GM18519 (cell line): ENCODE results near the gene SMAD6.

Source experiments
- ATAC-seq: cut with Tn5 transposase; IDR thresholded peaks from one replicate; pipeline ENCODE4 v1.9.1; 2021; ENCODE audit warnings: mild to moderate bottlenecking, moderate library complexity; ENCODE audit not compliant: unreplicated experiment, low FRiP score

The SMAD6 gene

DNA sequence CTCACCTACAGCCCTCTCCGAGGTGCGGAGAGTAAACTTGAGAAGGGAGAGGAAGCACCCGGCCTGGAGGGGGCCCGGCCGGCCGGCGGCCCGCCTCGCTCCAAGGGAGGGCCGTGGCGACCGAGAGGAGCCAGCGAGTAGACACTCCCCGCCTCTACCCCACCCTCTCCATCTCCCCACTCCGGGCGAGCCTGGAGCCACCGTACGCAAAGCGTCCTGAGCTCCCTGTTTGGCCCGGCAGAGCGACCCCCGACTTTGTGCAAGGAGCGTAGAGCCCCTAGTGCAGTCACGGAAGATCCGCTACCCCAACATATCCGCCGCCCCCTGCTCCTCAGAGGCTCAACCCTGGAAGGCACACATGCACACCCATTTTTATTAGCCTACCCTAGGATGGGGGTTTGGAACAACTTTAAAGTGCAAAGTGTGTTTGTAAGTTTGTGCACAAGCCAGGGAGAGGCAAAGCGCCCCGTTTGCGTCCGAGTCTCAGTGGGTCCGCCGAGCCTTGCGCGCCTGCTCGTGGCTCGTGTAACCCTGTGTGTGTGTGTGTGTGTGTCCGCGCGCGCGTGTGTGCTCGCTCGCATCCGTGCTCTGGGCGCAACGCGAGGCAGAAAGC, 508 bp upstream of the SMAD6 start:
- no peak for ATAC-seq

DNA sequence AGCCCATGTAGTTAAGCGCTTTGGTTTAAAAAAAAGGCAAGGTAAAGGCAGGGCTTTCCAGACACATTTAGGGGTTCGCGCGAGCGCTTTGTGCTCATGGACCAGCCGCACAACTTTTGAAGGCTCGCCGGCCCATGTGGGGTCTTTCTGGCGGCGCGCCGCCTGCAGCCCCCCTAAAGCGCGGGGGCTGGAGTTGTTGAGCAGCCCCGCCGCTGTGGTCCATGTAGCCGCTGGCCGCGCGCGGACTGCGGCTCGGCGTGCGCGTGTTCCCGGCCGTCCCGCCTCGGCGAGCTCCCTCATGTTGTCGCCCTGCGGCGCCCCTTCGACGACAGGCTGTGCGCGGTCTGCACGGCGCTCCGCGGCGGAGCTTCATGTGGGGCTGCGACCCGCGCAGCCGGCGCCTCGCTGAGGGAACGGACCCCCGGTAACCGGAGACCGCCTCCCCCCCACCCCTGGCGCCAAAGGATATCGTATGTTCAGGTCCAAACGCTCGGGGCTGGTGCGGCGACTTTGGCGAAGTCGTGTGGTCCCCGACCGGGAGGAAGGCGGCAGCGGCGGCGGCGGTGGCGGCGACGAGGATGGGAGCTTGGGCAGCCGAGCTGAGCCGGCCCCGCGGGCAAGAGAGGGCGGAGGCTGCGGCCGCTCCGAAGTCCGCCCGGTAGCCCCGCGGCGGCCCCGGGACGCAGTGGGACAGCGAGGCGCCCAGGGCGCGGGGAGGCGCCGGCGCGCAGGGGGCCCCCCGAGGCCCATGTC, 927 bp downstream of the SMAD6 start:
- ATAC-seq, result no peak

DNA sequence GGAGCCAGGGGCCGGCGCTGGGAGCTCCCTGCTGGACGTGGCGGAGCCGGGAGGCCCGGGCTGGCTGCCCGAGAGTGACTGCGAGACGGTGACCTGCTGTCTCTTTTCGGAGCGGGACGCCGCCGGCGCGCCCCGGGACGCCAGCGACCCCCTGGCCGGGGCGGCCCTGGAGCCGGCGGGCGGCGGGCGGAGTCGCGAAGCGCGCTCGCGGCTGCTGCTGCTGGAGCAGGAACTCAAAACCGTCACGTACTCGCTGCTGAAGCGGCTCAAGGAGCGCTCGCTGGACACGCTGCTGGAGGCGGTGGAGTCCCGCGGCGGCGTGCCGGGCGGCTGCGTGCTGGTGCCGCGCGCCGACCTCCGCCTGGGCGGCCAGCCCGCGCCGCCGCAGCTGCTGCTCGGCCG, 1.5 kb downstream of the SMAD6 start:
- no peak for ATAC-seq

DNA sequence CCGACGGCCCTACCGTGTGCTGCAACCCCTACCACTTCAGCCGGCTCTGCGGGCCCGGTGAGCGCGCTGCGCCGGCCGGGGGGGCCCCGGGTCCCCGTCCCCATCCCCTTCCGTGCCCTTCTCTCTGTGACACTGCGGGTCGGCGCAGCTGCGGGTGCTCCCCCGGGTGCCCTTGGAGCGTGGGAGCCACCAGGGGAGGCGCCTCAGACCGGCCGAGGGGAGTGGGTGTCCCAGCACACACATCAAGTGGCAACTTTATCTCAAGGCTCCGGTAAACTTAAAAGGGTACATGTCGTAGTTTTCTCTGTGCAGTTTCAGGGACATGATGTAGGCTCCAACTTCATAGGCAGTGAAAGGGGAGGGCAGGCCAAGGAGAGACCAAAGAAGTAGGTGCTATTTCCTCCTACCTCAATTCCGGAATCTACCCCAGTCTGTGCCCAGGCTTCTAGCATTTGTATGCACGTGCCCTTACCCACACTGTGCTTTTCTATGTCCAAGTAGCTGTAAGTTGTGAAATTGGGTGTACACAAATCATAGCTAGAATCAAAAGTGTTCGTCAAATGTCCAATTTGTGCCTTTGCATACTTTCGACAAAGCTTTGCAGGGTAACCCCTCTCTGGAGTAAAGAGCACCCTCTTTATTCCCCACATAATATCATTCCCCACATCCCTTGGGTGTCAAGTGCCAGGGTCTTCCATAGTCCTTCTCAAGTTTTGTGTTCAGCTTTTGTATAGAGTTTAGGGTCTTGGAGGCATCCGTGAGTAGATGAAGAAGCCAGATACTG, 2.2 kb downstream of the SMAD6 start:
- ATAC-seq, result no peak

DNA sequence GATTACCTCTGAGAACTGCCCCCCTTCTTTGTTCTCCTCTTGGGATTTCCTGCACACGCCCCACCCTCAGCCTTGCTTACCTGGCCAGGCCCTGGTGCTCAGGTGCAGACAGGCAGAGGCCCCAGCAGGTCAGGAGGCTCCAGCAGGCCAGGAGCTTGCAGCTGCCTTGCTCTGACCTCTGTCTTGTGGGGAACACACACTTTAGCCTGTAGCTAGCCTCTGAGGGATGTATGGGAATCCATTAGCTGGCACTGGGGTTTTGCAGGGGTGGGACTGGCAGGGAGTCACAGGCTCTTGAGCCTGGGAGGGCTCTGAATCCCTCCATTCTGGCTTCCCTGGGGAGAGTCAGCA, 2.7 kb downstream of the SMAD6 start:
- ATAC-seq, result no peak

DNA sequence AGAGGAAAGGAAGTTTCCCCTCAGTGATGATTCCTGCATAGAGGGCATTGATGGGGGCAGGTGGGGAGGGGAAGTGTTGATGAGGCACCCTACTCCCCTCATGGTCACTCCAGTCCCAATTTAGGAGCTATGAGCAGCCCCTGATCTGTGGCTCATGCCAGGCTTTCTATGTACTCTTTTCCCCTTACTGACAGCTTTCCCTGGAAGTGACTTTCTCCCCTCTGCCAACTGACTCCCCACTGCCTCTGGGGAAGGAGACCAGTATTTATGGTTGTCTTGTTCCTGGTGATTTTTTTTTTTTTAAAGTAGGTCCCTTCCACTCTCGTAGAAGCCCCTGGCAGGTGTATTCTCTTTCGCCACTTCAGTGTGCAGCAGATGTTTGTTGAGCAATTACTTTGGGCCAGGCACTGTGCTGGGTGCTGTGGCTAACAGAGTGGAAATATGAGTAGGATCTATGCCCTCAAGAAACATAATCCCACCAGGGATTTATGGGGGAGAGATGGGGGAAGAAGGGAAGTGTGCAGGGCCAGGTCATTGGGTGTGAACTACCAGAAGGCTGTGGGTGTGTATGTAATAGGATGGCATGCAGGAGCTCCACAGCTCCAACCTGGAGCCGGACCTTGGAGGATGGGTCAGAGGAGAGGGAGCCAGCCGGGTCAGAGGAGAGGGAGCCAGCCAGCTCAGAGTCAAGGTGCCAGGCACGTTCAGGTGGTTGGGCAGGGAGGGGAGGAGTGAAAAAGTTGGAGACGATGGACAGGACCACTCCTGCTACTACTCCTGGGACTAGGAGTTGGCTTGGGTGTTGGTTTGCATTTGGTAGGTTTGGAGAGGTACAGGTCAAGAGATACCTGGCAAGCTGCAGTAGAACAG, 3.5 kb downstream of the SMAD6 start:
- no peak for ATAC-seq

DNA sequence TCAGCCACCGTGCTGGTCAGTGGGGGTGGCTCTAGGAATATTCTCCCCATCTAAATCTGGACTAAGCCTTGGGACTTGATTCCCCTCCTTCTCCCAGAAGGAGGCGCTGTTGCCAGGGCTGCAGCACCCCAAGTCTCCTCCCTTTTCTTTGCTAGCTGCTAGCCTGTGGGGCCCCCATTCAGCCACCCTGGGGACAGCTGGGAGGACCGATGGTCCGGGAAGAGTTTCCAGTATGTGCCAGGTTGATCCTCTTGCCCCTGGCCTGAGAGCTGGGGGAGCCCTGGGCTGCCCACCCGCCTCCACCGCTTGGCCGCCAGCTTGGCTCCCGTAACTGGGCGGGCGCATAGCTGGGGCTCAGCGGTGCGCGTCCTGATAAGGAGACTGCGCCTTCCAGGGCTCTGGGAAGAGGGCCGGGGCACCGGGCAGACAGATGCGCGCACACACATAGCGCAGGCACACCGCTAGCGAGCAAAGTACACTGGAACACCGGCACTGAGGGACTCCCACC, 4.2 kb downstream of the SMAD6 start:
- no peak for ATAC-seq

DNA sequence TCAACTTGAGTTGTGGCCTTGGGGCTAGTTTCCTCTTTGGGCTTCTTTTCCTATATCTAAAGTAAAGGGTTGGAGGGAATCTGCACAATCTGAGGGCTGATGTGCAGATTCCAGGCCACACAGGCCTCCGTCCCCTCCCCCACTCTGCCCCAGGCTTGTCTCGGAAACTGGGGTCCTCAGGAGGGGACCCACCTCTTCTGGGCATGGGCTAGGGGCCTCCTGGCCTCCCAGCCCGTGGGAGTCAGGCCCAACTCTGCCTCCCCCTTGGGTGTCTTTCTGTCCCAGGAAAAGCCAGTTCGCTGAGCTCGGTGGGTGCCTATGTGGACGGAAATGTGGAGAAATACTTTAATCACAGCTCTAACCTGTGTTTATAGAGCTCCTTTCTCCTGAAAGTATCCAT, 4.8 kb downstream of the SMAD6 start:
- no peak for ATAC-seq

DNA sequence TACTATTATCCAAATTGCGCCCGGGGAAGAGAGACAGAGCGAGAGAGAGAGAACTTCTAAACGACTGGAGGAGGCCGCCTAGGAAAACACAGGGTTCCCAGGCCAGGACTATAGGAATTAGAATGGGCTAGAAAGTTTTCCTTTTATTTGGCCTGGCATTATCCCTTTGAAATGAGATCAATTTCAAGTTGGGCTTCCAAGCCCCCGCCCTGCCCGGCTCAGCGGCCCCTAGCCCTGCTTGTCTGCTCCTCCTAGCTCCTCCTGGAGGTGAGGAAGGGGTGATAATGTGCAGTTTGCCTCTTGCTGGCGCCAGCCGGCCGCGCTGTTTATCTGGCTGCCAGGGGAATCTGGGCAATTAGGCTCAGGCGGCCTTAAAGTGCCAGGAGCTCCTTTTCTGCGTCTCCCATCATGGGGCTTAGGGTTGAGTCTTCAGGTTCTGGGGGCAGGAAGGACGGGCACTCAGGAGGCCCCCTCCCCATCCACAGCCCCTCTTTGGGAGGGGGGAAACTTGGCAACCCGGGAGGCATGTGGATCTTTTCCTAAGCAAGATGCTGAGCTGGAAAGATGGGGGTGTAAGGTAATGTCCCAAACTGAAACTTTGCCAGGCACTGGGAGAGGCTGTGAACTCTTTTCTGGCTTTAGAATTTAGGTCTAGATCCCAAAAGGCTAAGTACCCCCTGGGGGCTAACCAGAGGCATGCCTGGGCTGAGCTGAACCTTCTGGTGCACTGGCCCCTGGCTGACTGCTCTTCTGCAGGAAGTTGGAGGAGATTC, 5.5 kb downstream of the SMAD6 start:
- ATAC-seq, result no peak

DNA sequence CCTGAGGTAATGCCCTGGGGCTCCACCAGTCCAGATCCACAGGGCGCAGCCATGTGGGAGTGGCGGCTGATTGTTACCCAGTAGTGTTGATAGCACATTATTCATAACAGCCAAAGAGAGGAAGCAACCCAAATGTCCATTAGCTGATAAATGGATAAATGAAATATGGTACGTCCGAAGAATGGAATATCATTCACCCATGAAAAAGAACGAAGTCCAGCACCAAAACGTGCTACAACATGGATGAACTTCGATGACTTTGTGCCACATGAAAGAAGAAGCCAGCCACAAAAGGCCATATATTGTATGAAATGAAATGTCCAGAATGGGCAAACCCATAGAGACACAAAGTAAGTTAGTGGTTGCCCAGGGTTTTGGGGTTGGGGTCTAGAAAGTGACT, 6.4 kb downstream of the SMAD6 start:
- ATAC-seq, result no peak

DNA sequence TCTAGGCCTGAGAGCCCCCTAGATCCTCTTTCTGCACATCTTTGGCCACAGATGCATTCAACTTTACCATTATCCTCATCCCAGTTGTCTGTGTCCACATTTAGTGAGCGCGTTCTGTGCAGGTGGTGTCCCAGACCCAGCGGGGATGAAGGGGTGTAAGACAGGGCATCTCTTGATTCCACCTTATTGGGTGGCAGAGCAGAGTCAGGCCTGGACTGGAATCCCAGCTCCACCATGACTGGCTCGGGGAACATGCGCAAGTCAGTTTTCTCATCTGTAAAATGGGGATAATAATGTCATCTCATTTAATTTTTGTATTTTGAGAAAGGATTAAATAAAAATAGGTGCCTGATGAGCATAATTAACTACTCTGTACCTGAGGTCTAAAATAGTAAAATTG, 7.8 kb downstream of the SMAD6 start:
- no peak for ATAC-seq

DNA sequence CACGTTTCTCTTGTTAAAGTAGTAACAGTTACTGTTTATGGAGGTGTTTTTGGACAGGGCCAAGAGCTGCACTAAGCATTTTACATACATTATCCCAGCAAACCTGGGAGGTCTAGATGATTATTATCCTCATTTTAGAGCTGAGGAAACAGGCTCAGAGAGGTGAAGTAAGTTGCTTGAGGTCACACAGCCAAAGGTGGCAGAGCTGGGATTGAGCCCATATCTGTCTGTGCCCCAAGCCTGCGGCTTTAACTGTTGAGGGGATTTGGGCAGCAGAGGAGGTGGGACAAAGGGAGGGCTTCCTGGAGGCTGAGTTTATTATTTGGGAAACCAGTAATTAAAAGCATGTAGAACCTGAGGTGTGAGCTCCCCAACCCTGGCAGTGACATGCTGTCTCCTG, 9.2 kb downstream of the SMAD6 start:
- no peak for ATAC-seq

DNA sequence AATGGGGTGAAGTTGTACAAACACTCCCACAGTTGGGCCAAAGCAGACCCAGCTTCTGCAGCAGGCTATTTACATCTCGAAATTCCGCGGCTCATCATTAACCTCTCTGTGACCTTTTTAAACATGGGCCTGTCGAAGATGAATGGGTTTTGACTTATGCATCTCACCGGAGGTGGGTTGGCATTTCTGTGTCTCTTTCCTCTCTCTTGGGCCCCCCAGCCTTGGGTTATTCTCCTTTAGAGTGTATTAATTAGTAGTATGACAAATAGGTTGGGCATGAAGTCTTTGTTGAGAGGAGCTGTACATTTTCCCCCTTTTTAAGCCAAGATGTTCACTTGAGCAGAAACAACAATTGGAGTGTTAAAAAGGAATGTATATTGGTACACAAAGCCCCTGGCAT, 9.8 kb downstream of the SMAD6 start:
- ATAC-seq, result no peak

DNA sequence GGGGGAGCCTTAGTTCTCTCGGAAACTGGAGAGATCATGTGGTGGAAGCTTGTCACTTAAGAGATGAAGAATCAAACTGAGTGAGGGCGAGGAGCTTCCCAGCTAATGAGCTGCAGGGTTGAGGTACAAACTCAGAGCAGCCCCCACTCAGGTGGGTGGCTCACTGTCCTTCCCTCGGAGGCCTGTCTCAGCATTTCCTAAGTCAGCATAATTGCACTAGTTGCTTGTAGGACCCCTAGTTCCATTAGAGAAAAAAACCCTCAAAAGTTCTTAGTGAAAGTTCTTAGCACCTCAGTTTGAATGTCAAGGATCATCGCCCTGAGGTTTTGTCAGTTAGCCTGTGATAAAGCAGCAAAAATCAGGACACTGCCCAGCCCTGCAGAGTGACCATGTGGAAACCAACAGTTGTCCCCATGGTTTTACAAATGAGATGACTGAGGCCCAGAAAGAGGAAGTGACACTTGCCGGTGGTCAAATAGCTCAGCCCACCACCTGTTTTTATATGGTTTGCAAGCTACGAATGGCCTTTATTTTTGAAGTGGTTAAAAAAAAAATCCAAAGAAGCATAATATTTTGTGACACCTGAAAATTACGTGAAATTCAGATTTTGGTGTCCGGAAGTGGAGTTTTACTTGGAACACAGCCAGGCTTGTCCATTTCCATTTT, 11.9 kb downstream of the SMAD6 start:
- ATAC-seq, result no peak

DNA sequence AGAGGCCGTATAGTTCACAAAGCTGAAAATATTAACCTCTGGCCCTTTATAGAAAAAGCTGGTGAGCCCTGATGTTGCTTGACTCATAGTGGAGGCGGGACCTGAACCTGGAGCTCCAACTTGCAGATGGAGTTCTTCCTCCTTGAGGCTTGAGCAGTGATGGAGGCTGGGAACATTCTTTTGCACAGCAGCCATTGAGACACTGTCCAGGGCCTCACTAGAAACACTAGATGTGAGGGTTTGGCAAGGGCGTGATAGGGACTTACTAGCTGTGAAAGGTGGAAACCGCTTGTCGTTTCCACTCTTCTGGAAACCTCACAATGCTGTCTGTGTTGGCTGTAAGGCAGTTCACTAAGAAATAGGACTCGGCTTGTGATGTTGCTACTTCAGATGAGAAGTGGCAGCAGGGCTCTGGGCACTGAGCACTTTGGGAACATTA, 12.5 kb downstream of the SMAD6 start:
- ATAC-seq, result no peak

DNA sequence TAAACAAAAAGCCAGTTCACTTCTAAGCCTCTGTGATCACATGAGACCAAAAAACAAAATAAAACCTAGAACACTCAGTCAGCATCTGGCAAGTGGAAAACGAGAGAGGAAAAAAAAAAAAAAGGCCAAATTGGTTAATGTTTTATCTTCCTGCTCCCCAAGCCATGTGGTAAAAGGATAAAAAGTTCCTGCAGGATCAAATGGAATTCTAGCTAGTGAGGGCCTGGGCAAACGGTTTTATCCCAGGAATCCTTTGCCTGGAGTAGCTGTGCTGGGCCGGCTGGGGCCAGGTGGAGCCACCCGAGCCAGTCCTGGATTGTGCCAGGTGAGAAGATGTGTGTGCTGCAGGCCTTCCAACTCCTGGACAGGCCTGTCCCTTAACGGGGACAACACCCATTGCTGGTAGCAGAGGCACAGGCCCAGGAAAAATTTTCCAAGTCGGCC, 13.2 kb downstream of the SMAD6 start:
- ATAC-seq, result no peak

DNA sequence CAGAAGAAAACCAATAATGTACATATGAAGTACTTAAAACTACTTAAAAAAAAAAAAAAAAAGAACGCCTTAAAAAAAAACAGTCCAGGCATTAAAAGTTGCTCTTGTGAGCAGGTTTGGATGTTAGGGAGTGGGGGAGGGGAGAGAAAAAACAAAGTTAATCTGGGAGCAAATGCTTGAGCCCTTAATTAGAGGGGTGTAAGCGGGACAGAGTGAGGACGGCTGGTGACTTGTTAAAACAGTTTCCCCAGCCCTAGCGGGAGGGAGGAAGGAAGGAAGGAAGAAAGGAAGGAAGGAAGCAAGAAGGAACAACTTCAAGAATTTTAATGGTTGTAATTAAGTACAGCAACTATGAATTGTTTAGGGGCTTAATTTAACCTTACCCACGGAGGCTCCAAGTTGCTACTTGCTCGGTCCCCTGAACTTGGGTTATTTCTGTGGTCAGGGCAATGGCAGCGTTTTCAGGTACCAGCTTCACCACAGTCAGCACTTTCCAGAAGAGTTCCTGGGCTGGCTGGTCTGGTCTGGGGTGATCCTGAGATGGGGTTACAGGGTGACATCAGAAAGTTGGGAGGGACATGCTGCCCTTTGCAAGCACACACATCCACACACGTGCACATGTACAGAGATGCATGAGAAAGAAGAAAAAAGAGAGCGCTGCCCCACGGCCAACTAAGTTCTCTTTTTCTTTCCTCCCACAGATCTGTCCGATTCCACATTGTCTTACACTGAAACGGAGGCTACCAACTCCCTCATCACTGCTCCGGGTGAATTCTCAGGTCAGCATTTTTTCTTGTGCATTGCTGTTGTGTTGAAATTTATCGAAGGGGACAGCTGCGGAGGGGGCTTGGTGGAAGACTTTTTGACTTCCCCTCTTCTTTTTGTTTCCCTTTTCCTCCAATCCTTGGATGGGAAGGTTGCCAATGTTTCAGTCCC, 14.0 kb downstream of the SMAD6 start:
- ATAC-seq, result no peak

DNA sequence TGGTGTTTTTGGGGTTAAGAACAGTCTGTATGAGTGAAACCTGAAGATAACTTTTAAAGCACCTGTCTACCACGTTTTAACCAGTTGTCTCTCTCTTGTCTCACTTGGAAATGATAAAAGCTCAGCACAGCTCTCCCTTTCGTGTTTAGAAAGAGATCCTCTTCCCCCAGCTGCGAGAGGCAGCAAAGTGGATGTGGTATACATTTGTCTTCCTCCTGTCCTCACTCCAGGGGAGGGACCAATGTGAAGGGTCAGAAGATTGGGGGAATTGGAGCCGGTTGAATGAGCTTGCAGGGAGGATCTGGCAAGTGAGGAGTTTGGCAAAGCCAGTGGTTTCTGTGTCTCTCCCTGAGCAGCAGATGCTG, 14.6 kb downstream of the SMAD6 start:
- ATAC-seq, result no peak
